Right renal pelvis (tissue), 4 donors: ENCODE measurements around the gene PRDM16. TPM values are rescaled to one million over a fixed set of nuclear protein-coding genes. Genes with fewer than 3 reads are reported as not detected.

Experiments used
- DNase-seq, 4 donors: peaks; one replicate each; pipeline ENCODE4 v3.0.0-alpha.2; 2013; ENCODE audit warnings: low read depth in 4 of 4, low spot score in 3 of 4, missing footprints in 1 of 4
- polyA plus RNA-seq, 4 donors: library from polyadenylated mRNA; unstranded; fragments of 120-200 nt; gene quantifications; one replicate each; pipeline ENCODE4 v1.2.1, GENCODE V29; 2013; ENCODE audit not compliant: insufficient read length in 4 of 4

PRDM16 gene
- polyA plus RNA-seq, 4 donors: 6.0 to 8.1 (median 7.0) TPM

- DNase-seq: no peak
Observed at GRCh38 chr1:3192361-3192760, 123.4 kb downstream of the PRDM16 start.

GRCh38 chr1:3192825-3193224, 123.8 kb downstream of the PRDM16 start:
- no peak for DNase-seq

GRCh38 chr1:3193811-3194210, 124.8 kb downstream of the PRDM16 start:
- no peak for DNase-seq

- no peak for DNase-seq
Observed at GRCh38 chr1:3194760-3195479, 125.9 kb downstream of the PRDM16 start.

GRCh38 chr1:3195480-3195815, 126.4 kb downstream of the PRDM16 start:
- no peak for DNase-seq

DNA sequence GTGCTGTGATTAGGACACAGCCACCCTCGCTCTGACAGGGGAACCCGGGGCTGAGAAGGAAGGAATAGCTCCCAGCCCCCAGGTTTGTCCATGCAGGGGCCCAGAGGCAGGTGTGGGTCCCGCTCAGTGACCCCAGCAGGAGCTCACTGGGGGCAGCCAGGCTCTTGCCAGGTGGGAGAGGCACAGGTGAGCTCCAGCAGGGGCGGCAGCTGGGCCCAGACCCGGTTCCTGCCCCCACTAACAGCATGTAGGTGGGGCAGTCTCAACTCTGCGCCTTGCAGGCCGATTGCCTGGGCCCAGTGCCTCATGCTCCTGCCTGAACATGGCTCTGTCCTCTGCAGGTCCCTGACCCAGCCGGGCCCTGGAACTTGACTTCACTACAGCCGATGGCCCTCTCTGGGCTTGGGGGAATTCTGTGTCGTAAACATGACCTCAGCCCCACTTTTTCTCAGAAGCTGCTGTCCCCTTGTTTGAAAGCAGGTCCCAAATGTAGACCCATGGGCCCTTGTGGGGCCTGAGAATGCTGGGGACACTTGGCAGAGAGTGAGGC, 127.0 kb downstream of the PRDM16 start:
- DNase-seq: no peak

- DNase-seq: no peak
Observed at GRCh38 chr1:3196577-3197245, 127.7 kb downstream of the PRDM16 start.

DNA sequence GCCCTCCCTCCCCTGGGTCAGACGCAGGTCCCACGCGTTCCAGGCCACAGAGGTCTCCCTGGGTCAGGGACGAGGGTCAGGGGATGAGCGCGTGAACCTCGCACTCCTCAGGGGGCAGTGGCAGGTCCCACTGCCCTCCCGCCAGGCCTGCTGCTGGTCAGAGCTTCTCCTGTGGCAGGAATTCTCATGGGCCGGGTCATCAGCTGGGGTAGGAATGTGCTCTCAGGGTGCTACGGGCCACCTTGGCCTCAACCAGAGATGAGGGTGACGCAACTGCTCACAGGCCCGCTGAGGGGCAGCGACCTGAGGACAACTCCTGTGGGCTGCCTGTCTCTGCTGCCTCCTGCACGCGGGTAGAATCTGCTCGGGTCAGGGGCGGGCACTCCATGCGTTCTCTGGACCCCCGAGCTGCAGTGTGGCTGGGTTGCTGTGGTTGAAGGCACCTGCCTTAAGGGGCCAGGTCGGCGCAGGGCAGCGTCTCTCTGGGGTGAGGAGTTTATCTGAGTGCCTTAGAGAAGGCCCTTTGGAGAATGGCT, 128.8 kb downstream of the PRDM16 start:
- DNase-seq: no peak

GRCh38 chr1:3198371-3199271, 129.6 kb downstream of the PRDM16 start:
- no peak for DNase-seq

DNA sequence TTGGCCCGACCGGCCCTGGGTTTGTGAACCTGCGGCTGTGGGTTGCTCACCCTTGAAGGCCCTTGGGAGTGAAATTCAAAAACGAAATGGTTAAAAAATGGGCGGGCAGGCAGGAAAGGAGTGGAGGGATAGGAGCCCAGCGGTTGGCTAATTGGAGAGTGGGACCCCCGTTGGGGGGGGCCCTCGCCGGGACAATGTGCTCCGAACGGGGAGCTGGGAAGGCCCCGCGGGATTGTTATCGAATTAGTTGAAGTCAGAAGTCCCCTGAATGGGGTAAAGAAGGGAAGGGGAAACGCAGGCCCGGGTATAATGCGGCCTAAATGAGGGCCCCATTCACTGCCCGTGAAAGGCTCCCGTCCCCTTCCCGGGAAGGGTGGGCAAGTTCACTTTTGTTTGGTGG, 135.7 kb downstream of the PRDM16 start:
- DNase-seq: no peak

- no peak for DNase-seq
Observed at GRCh38 chr1:3205815-3206214, 136.8 kb downstream of the PRDM16 start.

GRCh38 chr1:3206696-3207095, 137.7 kb downstream of the PRDM16 start:
- no peak for DNase-seq

DNA sequence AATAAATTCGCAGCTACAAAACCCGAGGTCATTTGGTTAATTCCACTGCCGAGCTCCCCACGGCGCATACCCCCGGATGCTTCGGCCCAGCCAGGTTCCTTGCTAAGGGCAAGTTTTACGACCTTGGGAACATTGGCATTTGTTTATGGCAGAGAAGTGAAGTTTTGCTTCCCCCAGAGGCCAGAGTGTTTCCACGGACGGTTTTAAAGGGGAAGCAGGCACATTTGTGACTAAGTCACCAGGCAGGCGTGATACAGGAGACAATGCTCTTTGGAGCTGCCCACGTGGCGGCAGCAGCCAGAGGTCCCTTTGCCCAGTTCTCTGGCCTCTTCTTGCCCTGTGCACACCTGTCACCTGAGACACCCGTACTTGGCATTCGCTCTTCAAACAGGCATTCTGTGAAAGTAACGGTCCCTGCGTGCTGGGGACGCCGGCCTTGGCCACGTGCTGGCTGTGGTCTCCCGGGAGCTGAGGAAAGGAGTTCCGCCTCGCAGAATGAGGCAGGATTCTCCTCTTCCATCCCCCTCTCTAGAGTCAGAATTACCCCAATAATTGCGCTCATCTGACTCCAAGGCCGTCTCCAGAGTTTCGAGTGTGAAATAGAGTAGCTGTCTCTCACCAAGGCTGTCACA, 138.3 kb downstream of the PRDM16 start:
- DNase-seq: no peak

DNA sequence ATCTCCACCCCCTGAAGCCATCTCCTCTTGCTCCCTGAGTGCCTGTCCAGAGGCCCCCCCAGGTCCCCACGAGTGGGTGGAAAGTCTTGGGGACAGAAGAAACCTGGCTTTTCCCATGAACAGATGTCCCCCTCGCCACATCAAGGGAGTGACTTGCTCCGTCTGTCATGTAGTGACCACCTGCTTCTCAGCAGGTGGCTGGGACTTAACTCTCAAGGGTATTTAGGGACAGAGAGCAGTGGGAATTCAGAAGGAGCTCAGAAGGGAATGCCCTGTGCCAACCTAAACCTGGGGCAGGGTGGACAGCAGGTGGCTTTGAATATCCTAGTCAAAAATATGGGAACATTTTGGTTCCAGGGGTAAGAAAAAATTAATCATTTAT, 139.8 kb downstream of the PRDM16 start:
- DNase-seq: no peak

GRCh38 chr1:3209201-3209600, 140.2 kb downstream of the PRDM16 start:
- DNase-seq: no peak

DNA sequence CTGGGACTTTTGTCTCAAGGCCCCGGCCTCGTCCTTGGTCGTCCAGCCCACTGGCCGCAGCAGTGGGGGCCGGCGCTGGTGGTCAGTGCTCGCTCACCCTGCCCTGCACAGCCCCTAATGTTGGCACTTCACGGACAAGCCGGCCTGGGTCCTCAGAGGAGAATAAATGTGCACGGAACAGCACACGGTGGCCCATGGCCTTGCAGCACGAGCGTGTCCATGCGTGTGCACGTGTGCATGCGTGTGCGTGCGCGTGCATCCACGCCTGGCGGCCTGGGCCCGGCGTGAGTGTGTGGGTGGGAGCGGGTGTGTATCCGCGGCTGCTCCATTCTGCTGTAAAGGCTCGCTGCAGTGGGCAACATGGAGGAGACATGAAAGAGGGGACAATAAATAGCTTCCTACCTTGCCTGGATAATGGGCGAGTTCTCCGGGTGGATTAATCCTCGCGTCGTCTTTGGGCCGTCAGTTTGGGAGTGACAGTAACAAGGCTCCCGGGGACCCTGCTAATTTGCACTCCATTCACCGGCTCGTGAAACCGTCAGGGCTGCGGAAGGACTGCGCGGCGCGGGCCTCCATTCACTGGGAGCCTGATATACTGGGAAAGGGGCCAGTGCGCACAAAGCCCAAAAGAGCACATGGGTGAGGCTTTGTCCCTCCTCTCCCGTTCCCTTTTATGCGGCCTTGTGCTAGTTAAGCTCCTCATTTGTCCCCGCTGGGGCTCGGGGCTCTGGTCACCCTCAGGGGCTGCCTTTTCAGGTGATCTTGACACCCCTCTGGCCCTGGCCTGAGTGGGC, 142.8 kb downstream of the PRDM16 start:
- no peak for DNase-seq

- no peak for DNase-seq
Observed at GRCh38 chr1:3212453-3213355, 143.7 kb downstream of the PRDM16 start.

DNA sequence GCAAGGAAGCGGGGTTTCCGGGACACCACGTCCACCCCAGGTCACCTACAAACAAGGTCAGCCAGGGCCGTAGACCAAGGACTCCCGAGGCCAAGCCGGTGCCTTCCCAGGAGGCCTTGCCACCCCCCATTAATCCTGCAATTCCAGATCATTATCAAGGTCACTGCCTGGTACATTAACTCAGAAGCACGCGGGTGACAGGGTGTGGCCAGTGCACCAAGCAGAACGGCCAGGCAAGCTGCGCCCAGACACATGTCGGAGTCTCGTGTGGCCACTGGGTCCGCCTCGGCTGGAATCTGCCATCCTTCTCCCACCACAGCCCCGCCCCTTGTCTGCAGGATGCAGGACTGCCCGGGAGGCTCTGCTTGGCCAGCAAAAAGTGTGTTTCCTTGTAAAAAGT, 144.7 kb downstream of the PRDM16 start:
- DNase-seq: peak in 2 of 4 donors; percentile 40 to 59
